A673 (cell line): ENCODE data around the gene PARD6A. TPM values are rescaled to one million over a fixed set of nuclear protein-coding genes. Genes with fewer than 3 reads are reported as not detected.

ENCODE experiments used
- Bru-seq: library from RNA; stranded (reverse); fragments of 400-500 nt; gene quantifications from one replicate; lab custom pipeline; 2021; lab: Mats Ljungman, UMichigan
- BruChase-seq, 2 experiments: library from RNA; stranded (reverse); fragments of 400-500 nt; gene quantifications; one replicate each; lab custom pipeline; 2021; lab: Mats Ljungman, UMichigan
- BruUV-seq: library from RNA; stranded (reverse); fragments of 400-500 nt; replicated peaks from 2 replicates; lab custom pipeline; 2021; lab: Mats Ljungman, UMichigan
- CTCF ChIA-PET: fragments of 300-600 bp; sonication (Branson Sonifier 250); formaldehyde crosslinking; loops from one replicate; lab custom pipeline; 2022; ENCODE audit warnings: antibody characterized with exemption; lab: Charles Lee
- POLR2A ChIA-PET: fragments of 300-600 bp; sonication (Branson Sonifier 250); formaldehyde crosslinking; loops from one replicate; lab custom pipeline; 2022; ENCODE audit warnings: antibody characterized with exemption; ENCODE audit not compliant: low non-redundant PET; lab: Charles Lee
- DNase-seq: peaks from one replicate; pipeline ENCODE4 v3.0.0-alpha.2; 2015; ENCODE audit warnings: low spot score
- H3K27ac ChIP-seq: fragments of 200-600 bp; sonication (generic); 2 replicates; pipeline ENCODE4 v1.5.1; 2016; ENCODE audit warnings: mixed run types, low read depth, mild to moderate bottlenecking, mixed read lengths, antibody characterized with exemption, low read length; ENCODE audit not compliant: poor library complexity, severe bottlenecking
- H3K27me3 ChIP-seq: fragments of 200-600 bp; sonication (generic); replicated peaks from 2 replicates; pipeline ENCODE4 v1.6.1; 2017; ENCODE audit warnings: mixed run types, low read depth, mild to moderate bottlenecking, mixed read lengths, antibody characterized with exemption, low read length; ENCODE audit not compliant: insufficient read depth, poor library complexity
- H3K36me3 ChIP-seq: fragments of 200-600 bp; sonication (generic); 2 replicates; pipeline ENCODE4 v1.6.1; 2016; ENCODE audit warnings: mixed run types, mild to moderate bottlenecking, mixed read lengths, antibody characterized with exemption, low read length; ENCODE audit not compliant: insufficient read depth, poor library complexity, severe bottlenecking
- H3K4me1 ChIP-seq: fragments of 200-600 bp; sonication (generic); 2 replicates; pipeline ENCODE4 v1.6.1; 2017; ENCODE audit warnings: mixed run types, mild to moderate bottlenecking, mixed read lengths, antibody characterized with exemption, low read length; ENCODE audit not compliant: insufficient read depth, poor library complexity, severe bottlenecking
- H3K4me3 ChIP-seq: fragments of 200-600 bp; sonication (generic); 2 replicates; pipeline ENCODE4 v1.5.1; 2016; ENCODE audit warnings: low read depth, mixed run types, mild to moderate bottlenecking, mixed read lengths, low read length; ENCODE audit not compliant: poor library complexity, severe bottlenecking
- H3K9me3 ChIP-seq: fragments of 200-600 bp; sonication (generic); 2 replicates; pipeline ENCODE4 v1.6.1; 2016; ENCODE audit warnings: mixed run types, low read depth, mild to moderate bottlenecking, mixed read lengths, antibody characterized with exemption, low read length; ENCODE audit not compliant: poor library complexity, severe bottlenecking
- CTCF ChIP-seq: fragments of 300-800, 200-600 bp; sonication (generic); conservative IDR thresholded peaks from 2 replicates; pipeline ENCODE4 v1.5.1; 2017; ENCODE audit warnings: low read depth, mild to moderate bottlenecking, antibody characterized with exemption, low read length, moderate library complexity, mixed read lengths
- EZH2 ChIP-seq: fragments of 200-600 bp; sonication (generic); IDR thresholded peaks from 2 replicates; pipeline ENCODE4 v1.6.1; 2017; ENCODE audit warnings: borderline replicate concordance, low read depth, mild to moderate bottlenecking, mixed read lengths, antibody characterized with exemption, low read length; ENCODE audit not compliant: poor library complexity, severe bottlenecking
- intact Hi-C: fragments of 100-400 bp; cut with micrococcal nuclease; formaldehyde crosslinking; loops from one replicate; pipeline ENCODE4 v1.10.0; 2022; ENCODE audit not compliant: unreplicated experiment
- long read RNA-seq: library from polyadenylated mRNA; stranded (forward); transcript quantifications from one replicate; pipeline ENCODE4 v2.0.0, GENCODE V29; 2022
- total RNA-seq: library from RNA; stranded (reverse); gene quantifications from 2 replicates; pipeline ENCODE4 v1.2.3, GENCODE V29; 2021

The PARD6A gene, protein sequence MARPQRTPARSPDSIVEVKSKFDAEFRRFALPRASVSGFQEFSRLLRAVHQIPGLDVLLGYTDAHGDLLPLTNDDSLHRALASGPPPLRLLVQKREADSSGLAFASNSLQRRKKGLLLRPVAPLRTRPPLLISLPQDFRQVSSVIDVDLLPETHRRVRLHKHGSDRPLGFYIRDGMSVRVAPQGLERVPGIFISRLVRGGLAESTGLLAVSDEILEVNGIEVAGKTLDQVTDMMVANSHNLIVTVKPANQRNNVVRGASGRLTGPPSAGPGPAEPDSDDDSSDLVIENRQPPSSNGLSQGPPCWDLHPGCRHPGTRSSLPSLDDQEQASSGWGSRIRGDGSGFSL
- total RNA-seq (8.6 and 8.7 TPM in 2 replicates), Bru-seq, nascent RNA (percentile 44 among the genes with signal in this experiment), BruChase-seq, experiment 1, labeled RNA remaining after a 2-hour chase (percentile 30 among the genes with signal in this experiment), BruChase-seq, experiment 2, labeled RNA remaining after a 6-hour chase (percentile 48 among the genes with signal in this experiment)
- long read RNA-seq, transcript PARD6A-201 (3 exons, 1,248 nt), result minor isoform, 6 of 32 reads
- long read RNA-seq, transcript PARD6A-202 (3 exons, 1,260 nt), result major isoform, 17 of 32 reads
- long read RNA-seq, partial matches to known transcripts, result 0 of 32 reads
- long read RNA-seq, other reads (novel, unspliced or antisense), result 8 of 32 reads

GRCh38 chr16:67660564-67661028, at the start of gene PARD6A:
PARD6A (plus strand) TSS chr16:67660960; CDS start chr16:67661039, 79 bp downstream.
- CTCF ChIA-PET, result interaction anchor here (1.0 to 2.7 kb wide), 4 partner anchors 12 to 147 kb away, joined by 3 to 17 read pairs (median 4); no protein-coding TSS in a partner anchor
- Histone ChIP-seq H3K27ac (peak within 1 kb of the TSS; percentile 86), H3K9me3 (no peaks in the 10 kb centered on the region), H3K4me1 (peaks cover 12% of the 10 kb centered on the region), H3K27me3 (no peaks in the 10 kb centered on the region), H3K36me3 (peaks cover 6% of the 10 kb centered on the region), H3K4me3 (peak within 1 kb of the TSS; percentile 66)
- POLR2A ChIA-PET, result interaction anchor here (1.0 kb wide), 2 partner anchors 98 to 425 kb away, joined by 3 to 6 read pairs; partner anchors contain the start of genes CTCF and NFATC3
- intact Hi-C loops, result no loop called here
- DNase-seq, result peak; percentile 99
- no peak for TF ChIP-seq CTCF
- no peak for TF ChIP-seq EZH2
- BruUV-seq, result no TSS peak

DNA sequence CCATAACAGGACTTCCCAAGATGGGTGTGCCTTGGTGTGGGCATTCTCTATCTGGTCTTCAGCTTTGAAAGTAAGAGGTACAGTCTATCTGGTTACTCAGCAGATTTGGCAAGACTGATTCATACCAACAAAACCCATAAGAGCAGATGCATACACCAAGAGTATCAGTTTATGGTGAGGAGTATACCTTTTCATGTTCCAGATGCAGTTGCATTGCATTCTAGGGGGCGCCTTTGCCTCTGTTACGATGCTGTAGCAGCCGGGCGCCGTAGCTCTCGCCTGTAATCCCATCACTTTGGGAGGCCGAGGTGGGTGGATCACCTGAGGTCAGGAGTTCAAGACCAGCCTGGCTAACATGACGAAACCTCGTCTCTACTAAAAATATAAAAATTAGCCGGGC, 47.0 kb upstream of the PARD6A start:
- Histone ChIP-seq H3K27me3 (no peaks in the 10 kb centered on the region), H3K9me3 (no peaks in the 10 kb centered on the region), H3K4me3 (no peak overlapping the region), H3K4me1 (no peaks in the 10 kb centered on the region), H3K27ac (no peak overlapping the region), H3K36me3 (peaks cover 44% of the 10 kb centered on the region)
- peak; percentile 17 for DNase-seq
- ChIA-PET CTCF (no interaction called here), POLR2A (no interaction called here)
- intact Hi-C loops, result no loop called here
- no TSS peak for BruUV-seq
- TF ChIP-seq EZH2, result no peak
- TF ChIP-seq CTCF, result peak; percentile 46

DNA sequence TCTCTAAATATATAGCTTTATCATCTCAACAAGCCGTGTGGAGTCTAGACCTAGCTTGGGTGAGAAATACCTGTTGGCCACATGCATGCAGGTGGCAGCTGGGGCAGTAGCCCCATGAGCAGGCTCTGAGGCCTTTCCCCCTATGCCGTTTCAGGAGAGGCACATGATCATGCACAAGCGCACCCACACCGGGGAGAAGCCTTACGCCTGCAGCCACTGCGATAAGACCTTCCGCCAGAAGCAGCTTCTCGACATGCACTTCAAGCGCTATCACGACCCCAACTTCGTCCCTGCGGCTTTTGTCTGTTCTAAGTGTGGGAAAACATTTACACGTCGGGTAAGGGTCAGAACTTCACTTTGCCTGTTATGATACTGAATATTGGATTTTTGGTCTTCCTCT, 32.5 kb upstream of the PARD6A start:
- H3K9me3 ChIP-seq, result no peaks in the 10 kb centered on the region
- ChIA-PET CTCF (no interaction called here), POLR2A (no interaction called here)
- intact Hi-C loops, result no loop called here
- H3K27ac ChIP-seq, result no peak overlapping the region
- H3K4me1 ChIP-seq, result peaks cover 17% of the 10 kb centered on the region
- peaks cover 52% of the 10 kb centered on the region for H3K36me3 ChIP-seq
- no peak for DNase-seq
- BruUV-seq, result no TSS peak
- TF ChIP-seq CTCF (no peak), EZH2 (no peak)
- H3K27me3 ChIP-seq, result no peaks in the 10 kb centered on the region
- H3K4me3 ChIP-seq, result no peak overlapping the region
